IPS-20b (cell line): ENCODE results near the gene MEX3A.

ENCODE experiments used
- H3K27ac ChIP-seq: one replicate; pipeline ENCODE4 v1.5.1; 2013; ENCODE audit warnings: low read length
- H3K27me3 ChIP-seq: 2 replicates; pipeline ENCODE4 v1.6.1; 2013; ENCODE audit warnings: mild to moderate bottlenecking, low read length, inconsistent platforms; ENCODE audit not compliant: insufficient read depth
- H3K36me3 ChIP-seq: 2 replicates; pipeline ENCODE4 v1.6.1; 2013; ENCODE audit warnings: low read depth, mild to moderate bottlenecking, inconsistent platforms, low read length, moderate library complexity; ENCODE audit not compliant: insufficient read depth
- H3K4me1 ChIP-seq: 2 replicates; pipeline ENCODE4 v1.6.1; 2013; ENCODE audit warnings: mild to moderate bottlenecking, control low read depth, inconsistent platforms, low read length, moderate library complexity; ENCODE audit not compliant: insufficient read depth
- H3K4me3 ChIP-seq: 2 replicates; pipeline ENCODE4 v1.5.1; 2013; ENCODE audit warnings: mild to moderate bottlenecking, low read length, inconsistent platforms
- H3K9ac ChIP-seq: 2 replicates; pipeline ENCODE4 v1.6.1; 2013; ENCODE audit warnings: low read depth, mild to moderate bottlenecking, inconsistent platforms, low read length, moderate library complexity
- H3K9me3 ChIP-seq: 2 replicates; pipeline ENCODE4 v1.6.1; 2013; ENCODE audit warnings: mild to moderate bottlenecking, low read depth, low read length, inconsistent platforms; ENCODE audit not compliant: insufficient read depth

Gene MEX3A

GRCh38 chr1:156115514-156116374, 33.5 kb upstream of the MEX3A start:
- Histone ChIP-seq H3K27ac (no peak overlapping the region), H3K9ac (peak overlapping the region; percentile 79; the same call in 1 of the 2 replicates)

DNA sequence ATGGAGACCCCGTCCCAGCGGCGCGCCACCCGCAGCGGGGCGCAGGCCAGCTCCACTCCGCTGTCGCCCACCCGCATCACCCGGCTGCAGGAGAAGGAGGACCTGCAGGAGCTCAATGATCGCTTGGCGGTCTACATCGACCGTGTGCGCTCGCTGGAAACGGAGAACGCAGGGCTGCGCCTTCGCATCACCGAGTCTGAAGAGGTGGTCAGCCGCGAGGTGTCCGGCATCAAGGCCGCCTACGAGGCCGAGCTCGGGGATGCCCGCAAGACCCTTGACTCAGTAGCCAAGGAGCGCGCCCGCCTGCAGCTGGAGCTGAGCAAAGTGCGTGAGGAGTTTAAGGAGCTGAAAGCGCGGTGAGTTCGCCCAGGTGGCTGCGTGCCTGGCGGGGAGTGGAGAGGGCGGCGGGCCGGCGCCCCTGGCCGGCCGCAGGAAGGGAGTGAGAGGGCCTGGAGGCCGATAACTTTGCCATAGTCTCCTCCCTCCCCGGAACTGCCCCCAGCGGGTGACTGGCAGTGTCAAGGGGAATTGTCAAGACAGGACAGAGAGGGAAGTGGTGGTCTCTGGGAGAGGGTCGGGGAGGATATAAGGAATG, 32.8 kb upstream of the MEX3A start:
- Histone ChIP-seq H3K9ac (peak overlapping the region; percentile 79), H3K4me1 (peaks cover 18% of the 10 kb centered on the region), H3K4me3 (peak overlapping the region; percentile 92), H3K27ac (no peak overlapping the region), H3K36me3 (no peaks in the 10 kb centered on the region), H3K9me3 (no peaks in the 10 kb centered on the region), H3K27me3 (peaks cover 13% of the 10 kb centered on the region)

More at GRCh38 chr1:156115514-156116374, 33.5 kb upstream of the MEX3A start:
- Histone ChIP-seq H3K36me3 (no peaks in the 10 kb centered on the region; the same call in 1 of the 2 replicates), H3K27me3 (peaks cover 13% of the 10 kb centered on the region), H3K4me3 (peak overlapping the region; percentile 92), H3K4me1 (peaks cover 18% of the 10 kb centered on the region), H3K9me3 (no peaks in the 10 kb centered on the region)

DNA sequence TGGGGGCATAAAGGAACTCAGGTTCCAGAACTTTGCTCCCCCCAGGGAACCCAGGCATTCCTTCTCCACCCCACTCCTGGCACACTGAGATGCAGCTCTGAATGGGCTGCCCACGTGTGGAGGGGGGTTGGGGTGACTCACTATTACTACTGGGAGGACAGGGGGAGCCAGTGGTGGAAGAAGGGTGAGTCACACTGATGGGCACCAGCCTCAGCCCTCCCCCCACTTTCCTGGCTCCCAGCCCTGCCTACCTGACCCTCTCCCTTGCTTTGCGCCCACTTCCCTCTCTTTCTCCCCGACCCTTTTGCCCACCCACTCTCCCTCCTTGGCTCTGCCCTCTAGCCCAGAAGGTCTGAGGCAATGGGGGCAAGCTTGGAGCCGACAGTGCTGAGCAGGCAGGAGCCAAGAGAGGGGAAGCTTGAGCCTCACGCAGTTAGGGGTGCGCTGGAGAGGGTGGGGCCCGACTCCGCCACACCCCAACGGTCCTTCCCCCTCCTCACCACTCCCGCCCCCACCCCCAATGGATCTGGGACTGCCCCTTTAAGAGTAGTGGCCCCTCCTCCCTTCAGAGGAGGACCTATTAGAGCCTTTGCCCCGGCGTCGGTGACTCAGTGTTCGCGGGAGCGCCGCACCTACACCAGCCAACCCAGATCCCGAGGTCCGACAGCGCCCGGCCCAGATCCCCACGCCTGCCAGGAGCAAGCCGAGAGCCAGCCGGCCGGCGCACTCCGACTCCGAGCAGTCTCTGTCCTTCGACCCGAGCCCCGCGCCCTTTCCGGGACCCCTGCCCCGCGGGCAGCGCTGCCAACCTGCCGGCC, 32.0 kb upstream of the MEX3A start, which contains the start of gene LMNA:
LMNA (plus strand) TSS at position 611 of the 818 bp plus-strand sequence. CDS start 208 bp downstream, outside the sequence.
- Histone ChIP-seq H3K4me1 (peaks cover 14% of the 10 kb centered on the region), H3K27ac (no peak within 1 kb of the TSS), H3K4me3 (peak within 1 kb of the TSS; percentile 92), H3K36me3 (no peaks in the 10 kb centered on the region), H3K9ac (peak within 1 kb of the TSS; percentile 79), H3K27me3 (peaks cover 13% of the 10 kb centered on the region), H3K9me3 (no peaks in the 10 kb centered on the region)

GRCh38 chr1:156113282-156113950, 31.2 kb upstream of the MEX3A start:
- H3K27ac ChIP-seq: no peak overlapping the region
- peak overlapping the region; percentile 92; the same call in 1 of the 2 replicates for H3K4me3 ChIP-seq
- peak overlapping the region; percentile 29; the same call in 1 of the 2 replicates for H3K9ac ChIP-seq
- H3K9me3 ChIP-seq: no peaks in the 10 kb centered on the region
- no peaks in the 10 kb centered on the region for H3K36me3 ChIP-seq
- H3K4me1 ChIP-seq: peaks cover 11% of the 10 kb centered on the region
- H3K27me3 ChIP-seq: peaks cover 13% of the 10 kb centered on the region

GRCh38 chr1:156112276-156113137, 30.2 kb upstream of the MEX3A start:
- Histone ChIP-seq H3K4me1 (peaks cover 12% of the 10 kb centered on the region), H3K36me3 (no peaks in the 10 kb centered on the region), H3K27me3 (peaks cover 13% of the 10 kb centered on the region), H3K27ac (no peak overlapping the region), H3K9me3 (no peaks in the 10 kb centered on the region), H3K9ac (no peak overlapping the region), H3K4me3 (no peak overlapping the region)

- Histone ChIP-seq H3K4me3 (no peak overlapping the region), H3K36me3 (no peaks in the 10 kb centered on the region), H3K9ac (no peak overlapping the region), H3K27me3 (peaks cover 13% of the 10 kb centered on the region), H3K4me1 (peaks cover 21% of the 10 kb centered on the region), H3K27ac (no peak overlapping the region), H3K9me3 (no peaks in the 10 kb centered on the region)
Observed at GRCh38 chr1:156111355-156111962, 29.2 kb upstream of the MEX3A start.

GRCh38 chr1:156110252-156110651, 28.0 kb upstream of the MEX3A start:
- H3K9ac ChIP-seq: no peak overlapping the region
- H3K9me3 ChIP-seq: no peaks in the 10 kb centered on the region
- H3K27ac ChIP-seq: no peak overlapping the region
- peaks cover 23% of the 10 kb centered on the region for H3K4me1 ChIP-seq
- no peak overlapping the region for H3K4me3 ChIP-seq
- peaks cover 5% of the 10 kb centered on the region; the same call in 1 of the 2 replicates for H3K27me3 ChIP-seq
- H3K36me3 ChIP-seq: no peaks in the 10 kb centered on the region

DNA sequence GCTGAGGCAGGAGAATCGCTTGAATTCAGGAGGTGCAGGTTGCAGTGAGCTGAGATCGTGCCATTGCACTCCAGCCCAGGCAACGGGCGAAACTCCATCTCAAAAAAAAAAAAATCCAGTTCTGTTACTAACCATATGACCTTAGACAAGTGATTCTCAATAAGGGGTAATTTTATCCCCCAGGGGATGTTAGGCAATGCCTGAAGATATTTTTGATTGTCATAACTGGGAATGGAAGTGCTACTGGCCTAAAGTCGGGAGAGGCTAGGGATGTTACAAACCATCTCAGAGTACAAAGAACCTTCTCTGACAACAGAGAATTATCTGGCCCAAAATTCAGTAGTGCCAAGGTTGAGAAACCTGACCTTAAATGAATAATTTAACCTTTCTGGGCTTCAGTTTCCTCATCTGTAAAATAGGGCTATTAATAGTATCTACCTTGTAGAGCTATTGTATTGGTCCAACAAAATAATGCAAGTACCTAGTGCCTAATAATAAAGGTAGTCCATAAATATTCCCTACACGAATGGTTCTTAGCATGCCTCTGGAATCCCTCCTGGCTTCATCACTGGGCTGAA, 26.5 kb upstream of the MEX3A start:
- Histone ChIP-seq H3K9me3 (no peaks in the 10 kb centered on the region), H3K4me1 (peaks cover 32% of the 10 kb centered on the region)

GRCh38 chr1:156108057-156108456, 25.8 kb upstream of the MEX3A start:
- H3K4me3 ChIP-seq: no peak overlapping the region
- peaks cover 34% of the 10 kb centered on the region for H3K4me1 ChIP-seq
- no peak overlapping the region for H3K9ac ChIP-seq
- H3K27me3 ChIP-seq: no peaks in the 10 kb centered on the region
- H3K36me3 ChIP-seq: no peaks in the 10 kb centered on the region
- H3K9me3 ChIP-seq: no peaks in the 10 kb centered on the region
- H3K27ac ChIP-seq: no peak overlapping the region

More for the DNA sequence above, 26.5 kb upstream of the MEX3A start:
- no peak overlapping the region for H3K27ac ChIP-seq
- H3K36me3 ChIP-seq: no peaks in the 10 kb centered on the region
- H3K27me3 ChIP-seq: no peaks in the 10 kb centered on the region; the same call in 1 of the 2 replicates
- no peak overlapping the region for H3K4me3 ChIP-seq
- H3K9ac ChIP-seq: no peak overlapping the region
